HEK293 (cell line): ENCODE results near the gene CRTC3.

ENCODE experiments used
- BCL11A ChIP-seq: fragments of 450-650 bp; formaldehyde crosslinking; IDR thresholded peaks from 2 replicates; pipeline ENCODE4 v1.5.1; 2016; ENCODE audit warnings: low read depth, missing biosample characterization, missing genetic modification characterization
- BCL11B ChIP-seq: fragments of 450-650 bp; formaldehyde crosslinking; IDR thresholded peaks from 2 replicates; pipeline ENCODE4 v1.5.1; 2016; ENCODE audit warnings: low read depth, missing biosample characterization, missing genetic modification characterization
- CTCF ChIP-seq: fragments of 450-650 bp; formaldehyde crosslinking; IDR thresholded peaks from 2 replicates; pipeline ENCODE4 v1.5.1; 2016; ENCODE audit warnings: missing biosample characterization, missing genetic modification characterization
- KLF10 ChIP-seq: fragments of 450-650 bp; IDR thresholded peaks from 2 replicates; pipeline ENCODE4 v1.5.1; 2018; ENCODE audit warnings: missing biosample characterization, mild to moderate bottlenecking, missing genetic modification characterization
- ZBTB21 ChIP-seq: fragments of 450-650 bp; formaldehyde crosslinking; IDR thresholded peaks from 2 replicates; pipeline ENCODE4 v1.5.1; 2017; ENCODE audit warnings: missing biosample characterization, missing genetic modification characterization
- ZBTB6 ChIP-seq: fragments of 450-650 bp; formaldehyde crosslinking; IDR thresholded peaks from 2 replicates; pipeline ENCODE4 v1.5.1; 2017; ENCODE audit warnings: missing biosample characterization, missing genetic modification characterization
- ZEB2 ChIP-seq: fragments of 450-650 bp; formaldehyde crosslinking; IDR thresholded peaks from 2 replicates; pipeline ENCODE4 v1.5.1; 2016; ENCODE audit warnings: missing biosample characterization, missing genetic modification characterization
- ZIC2 ChIP-seq: fragments of 450-650 bp; formaldehyde crosslinking; IDR thresholded peaks from 2 replicates; pipeline ENCODE4 v1.5.1; 2016; ENCODE audit warnings: missing biosample characterization, missing genetic modification characterization
- ZNF175 ChIP-seq: fragments of 450-650 bp; formaldehyde crosslinking; IDR thresholded peaks from 2 replicates; pipeline ENCODE4 v1.5.1; 2016; ENCODE audit warnings: missing biosample characterization, missing genetic modification characterization
- ZNF549 ChIP-seq: fragments of 450-650 bp; IDR thresholded peaks from 2 replicates; pipeline ENCODE4 v1.5.1; 2018; ENCODE audit warnings: missing biosample characterization, missing genetic modification characterization, mild to moderate bottlenecking, inconsistent platforms, moderate library complexity

GRCh38 chr15:90644526-90644925 is 114.8 kb downstream of the CRTC3 start:
- no peak for TF ChIP-seq ZEB2 (tag by site-specific recombination)
- no peak for TF ChIP-seq CTCF
- TF ChIP-seq ZNF175: no peak
- no peak for TF ChIP-seq BCL11A (tag by site-specific recombination)
- no peak for TF ChIP-seq ZIC2
- TF ChIP-seq ZNF549 (tag by site-specific recombination): no peak
- TF ChIP-seq ZBTB6 (tag by site-specific recombination): no peak
- TF ChIP-seq KLF10 (tag by site-specific recombination): no peak
- no peak for TF ChIP-seq BCL11B (tag by site-specific recombination)
- no peak for TF ChIP-seq ZBTB21 (tag by site-specific recombination)
